ENCODE measurements around the gene ROBO1. TPM values are rescaled to one million over a fixed set of nuclear protein-coding genes. Genes with fewer than 3 reads are reported as not detected.
"Not testable (repeated sequence)": the region's sequence is repeated elsewhere in the genome, so short reads cannot be mapped to it uniquely, and the experiment has no call there.

ROBO1 gene
- total and polyA plus RNA-seq, 2 experiments from 2014 or later: 18.8 to 31.9 TPM

GRCh38 chr3:79178471-79179180 is 589.2 kb downstream of the ROBO1 start:
- 65 to 66% methylated on average over 5 of the region's 5 CpGs for WGBS, 2 experiments (ENCODE audit: low coverage in 1 of 2, low lambda C conversion rate in 2 of 2, missing lambda C conversion rate in 2 of 2)
- no peaks in the 10 kb centered on the region for H3K4me1 ChIP-seq (ENCODE audit: insufficient read depth)
- H3K79me2 ChIP-seq (ENCODE audit: insufficient read depth): no peaks in the 10 kb centered on the region
- no peak for DNase-seq
- H4K20me1 ChIP-seq (ENCODE audit: insufficient read depth): no peaks in the 10 kb centered on the region
- no peak overlapping the region for H3K4me2 ChIP-seq (ENCODE audit: unreplicated experiment)
- in situ Hi-C loops (cut with MboI): no loop called here
- H3K9me2 ChIP-seq (ENCODE audit: insufficient read depth): no peaks in the 10 kb centered on the region
- no peaks in the 10 kb centered on the region for H3K36me3 ChIP-seq (ENCODE audit: low read depth)
- TF ChIP-seq EZH2 (IDR thresholded peaks at IDR 0.05; ENCODE audit: insufficient read depth, poor library complexity, severe bottlenecking): no peak
- TF ChIP-seq EZH2phosphoT487 (IDR thresholded peaks at IDR 0.05; ENCODE audit: insufficient read depth, low read depth): no peak
- H3K27ac ChIP-seq: no peak overlapping the region
- no peak overlapping the region for H3K9ac ChIP-seq
- no peak overlapping the region for H2AFZ ChIP-seq
- H3K27me3 ChIP-seq (replicated peaks; ENCODE audit: insufficient read depth): no peaks in the 10 kb centered on the region
- H3F3A ChIP-seq (ENCODE audit: insufficient read depth): no peaks in the 10 kb centered on the region
- no peak overlapping the region for H3K4me3 ChIP-seq
- no peaks in the 10 kb centered on the region for H3K9me3 ChIP-seq (ENCODE audit: low read depth)

GRCh38 chr3:79175870-79176269 is 591.9 kb downstream of the ROBO1 start:
- in situ Hi-C loops (cut with MboI): no loop called here
- no peaks in the 10 kb centered on the region for H3K9me3 ChIP-seq (ENCODE audit: low read depth)
- no peaks in the 10 kb centered on the region for H3F3A ChIP-seq (ENCODE audit: insufficient read depth)
- H3K36me3 ChIP-seq (ENCODE audit: low read depth): no peaks in the 10 kb centered on the region
- no peak overlapping the region for H3K9ac ChIP-seq
- TF ChIP-seq EZH2 (IDR thresholded peaks at IDR 0.05; ENCODE audit: insufficient read depth, poor library complexity, severe bottlenecking) (no peak), EZH2phosphoT487 (IDR thresholded peaks at IDR 0.05; ENCODE audit: insufficient read depth, low read depth) (no peak)
- H3K27ac ChIP-seq: no peak overlapping the region
- H3K27me3 ChIP-seq (replicated peaks; ENCODE audit: insufficient read depth): no peaks in the 10 kb centered on the region
- DNase-seq: no peak
- no peak overlapping the region for H2AFZ ChIP-seq
- no peak overlapping the region for H3K4me2 ChIP-seq (ENCODE audit: unreplicated experiment)
- H3K4me1 ChIP-seq (ENCODE audit: insufficient read depth): peaks cover 5% of the 10 kb centered on the region; the same call in 1 of the 2 replicates
- H4K20me1 ChIP-seq (ENCODE audit: insufficient read depth): no peaks in the 10 kb centered on the region
- no peaks in the 10 kb centered on the region for H3K9me2 ChIP-seq (ENCODE audit: insufficient read depth)
- no peak overlapping the region for H3K4me3 ChIP-seq
- no peaks in the 10 kb centered on the region for H3K79me2 ChIP-seq (ENCODE audit: insufficient read depth)
- 92 to 94% methylated on average over 1 of the region's 1 CpG for whole genome bisulfite sequencing, 2 experiments (ENCODE audit: low coverage in 1 of 2, low lambda C conversion rate in 2 of 2, missing lambda C conversion rate in 2 of 2)

GRCh38 chr3:79173259-79173658 is 594.5 kb downstream of the ROBO1 start:
- H3K9me3 ChIP-seq (ENCODE audit: low read depth); H3K4me1 ChIP-seq (ENCODE audit: insufficient read depth); DNase-seq; H3K27me3 ChIP-seq (replicated peaks; ENCODE audit: insufficient read depth); H3K9ac ChIP-seq; H3K79me2 ChIP-seq (ENCODE audit: insufficient read depth); H3K4me2 ChIP-seq (ENCODE audit: unreplicated experiment); H3K27ac ChIP-seq; H4K20me1 ChIP-seq (ENCODE audit: insufficient read depth); H3K4me3 ChIP-seq; H3F3A ChIP-seq (ENCODE audit: insufficient read depth); in situ Hi-C loops (cut with MboI); H2AFZ ChIP-seq; H3K36me3 ChIP-seq (ENCODE audit: low read depth); H3K9me2 ChIP-seq (ENCODE audit: insufficient read depth): not testable (repeated sequence)
- 93 to 94% methylated on average over 13 to 19 of the region's 21 CpGs for WGBS, 2 experiments (ENCODE audit: low coverage in 1 of 2, low lambda C conversion rate in 2 of 2, missing lambda C conversion rate in 2 of 2)

- H3K36me3 ChIP-seq (ENCODE audit: low read depth): no peaks in the 10 kb centered on the region
- H3K4me3 ChIP-seq: no peak overlapping the region
- H3K79me2 ChIP-seq (ENCODE audit: insufficient read depth): no peaks in the 10 kb centered on the region
- TF ChIP-seq EZH2 (IDR thresholded peaks at IDR 0.05; ENCODE audit: insufficient read depth, poor library complexity, severe bottlenecking) (no peak), EZH2phosphoT487 (IDR thresholded peaks at IDR 0.05; ENCODE audit: insufficient read depth, low read depth) (no peak)
- no peaks in the 10 kb centered on the region for H3K9me3 ChIP-seq (ENCODE audit: low read depth)
- DNase-seq: no peak
- peaks cover 12% of the 10 kb centered on the region for H3F3A ChIP-seq (ENCODE audit: insufficient read depth)
- in situ Hi-C loops (cut with MboI): no loop called here
- no peak overlapping the region for H3K9ac ChIP-seq
- no peak overlapping the region for H2AFZ ChIP-seq
- WGBS, 2 experiments (ENCODE audit: low coverage in 1 of 2, low lambda C conversion rate in 2 of 2, missing lambda C conversion rate in 2 of 2): 50 to 62% methylated on average over 1 of the region's 1 CpG
- H3K27ac ChIP-seq: no peak overlapping the region
- no peak overlapping the region for H3K4me2 ChIP-seq (ENCODE audit: unreplicated experiment)
- no peaks in the 10 kb centered on the region for H3K27me3 ChIP-seq (replicated peaks; ENCODE audit: insufficient read depth)
- peaks cover 17% of the 10 kb centered on the region for H3K4me1 ChIP-seq (ENCODE audit: insufficient read depth)
- no peaks in the 10 kb centered on the region for H4K20me1 ChIP-seq (ENCODE audit: insufficient read depth)
- no peaks in the 10 kb centered on the region for H3K9me2 ChIP-seq (ENCODE audit: insufficient read depth)
Observed at GRCh38 chr3:79172241-79172640, 595.6 kb downstream of the ROBO1 start.

GRCh38 chr3:79170021-79170420 is 597.8 kb downstream of the ROBO1 start:
- H3K27ac ChIP-seq: no peak overlapping the region
- H3K9me2 ChIP-seq (ENCODE audit: insufficient read depth): no peaks in the 10 kb centered on the region
- H3K9me3 ChIP-seq (ENCODE audit: low read depth): no peaks in the 10 kb centered on the region
- peaks cover 19% of the 10 kb centered on the region for H3K4me1 ChIP-seq (ENCODE audit: insufficient read depth)
- no peak for TF ChIP-seq EZH2phosphoT487 (IDR thresholded peaks at IDR 0.05; ENCODE audit: insufficient read depth, low read depth)
- TF ChIP-seq EZH2 (IDR thresholded peaks at IDR 0.05; ENCODE audit: insufficient read depth, poor library complexity, severe bottlenecking): no peak
- in situ Hi-C loops (cut with MboI): no loop called here
- no peaks in the 10 kb centered on the region for H3K79me2 ChIP-seq (ENCODE audit: insufficient read depth)
- no peak overlapping the region for H3K9ac ChIP-seq
- no peaks in the 10 kb centered on the region for H4K20me1 ChIP-seq (ENCODE audit: insufficient read depth)
- no peak overlapping the region for H3K4me2 ChIP-seq (ENCODE audit: unreplicated experiment)
- peaks cover 17% of the 10 kb centered on the region for H3F3A ChIP-seq (ENCODE audit: insufficient read depth)
- DNase-seq: no peak
- H3K36me3 ChIP-seq (ENCODE audit: low read depth): no peaks in the 10 kb centered on the region
- no peaks in the 10 kb centered on the region for H3K27me3 ChIP-seq (replicated peaks; ENCODE audit: insufficient read depth)
- no peak overlapping the region for H3K4me3 ChIP-seq
- no peak overlapping the region for H2AFZ ChIP-seq
- 94 to 100% methylated on average over 1 of the region's 1 CpG for WGBS, 2 experiments (ENCODE audit: low coverage in 1 of 2, low lambda C conversion rate in 2 of 2, missing lambda C conversion rate in 2 of 2)
